T47D (cell line): Measurements from ENCODE around the gene ST6GAL1.
"Not testable (repeated sequence)": the region's sequence is repeated elsewhere in the genome, so short reads cannot be mapped to it uniquely, and the experiment has no call there.

Source experiments
- DNase-seq, 2 experiments: peaks; one replicate each; pipeline versions ENCODE4 v3.0.0 to v3.0.0-alpha.2; 2011 to 2012; ENCODE audit warnings: low read depth in 1 of 2, low spot score in 1 of 2
- JUND ChIP-seq: IDR thresholded peaks from 2 replicates; pipeline ENCODE4 v1.6.1; 2012; ENCODE audit warnings: low read depth
- in situ Hi-C: cut with HindIII; loops from 2 replicates; pipeline ENCODE4 v1.10.0; 2016; ENCODE audit warnings: low sequenced_read_pairs, low pct_unique_long_range_greater_than_20kb

The ST6GAL1 gene

DNA sequence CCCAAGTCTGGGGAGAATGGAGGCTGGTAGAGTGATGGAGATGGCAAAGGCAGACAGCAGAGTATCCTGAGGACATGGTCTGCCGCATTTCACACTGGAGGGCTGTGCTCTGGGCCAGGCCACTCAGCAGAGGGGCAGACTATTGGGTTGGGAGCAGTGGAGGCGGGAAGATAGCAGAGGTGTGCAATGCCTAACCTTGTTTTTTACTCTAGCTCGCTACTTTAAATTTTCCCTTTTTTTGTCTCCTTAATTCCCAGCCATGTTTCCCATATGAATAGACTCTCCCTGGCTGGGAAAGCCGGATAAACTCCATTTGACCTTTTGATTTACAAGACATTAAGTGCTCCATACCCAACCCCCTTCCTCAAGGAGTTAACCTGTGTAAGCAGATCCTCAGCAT, 33.5 kb upstream of the ST6GAL1 start:
- DNase-seq, result no peak
- TF ChIP-seq JUND, result no peak
- in situ Hi-C loops, result no loop called here

DNA sequence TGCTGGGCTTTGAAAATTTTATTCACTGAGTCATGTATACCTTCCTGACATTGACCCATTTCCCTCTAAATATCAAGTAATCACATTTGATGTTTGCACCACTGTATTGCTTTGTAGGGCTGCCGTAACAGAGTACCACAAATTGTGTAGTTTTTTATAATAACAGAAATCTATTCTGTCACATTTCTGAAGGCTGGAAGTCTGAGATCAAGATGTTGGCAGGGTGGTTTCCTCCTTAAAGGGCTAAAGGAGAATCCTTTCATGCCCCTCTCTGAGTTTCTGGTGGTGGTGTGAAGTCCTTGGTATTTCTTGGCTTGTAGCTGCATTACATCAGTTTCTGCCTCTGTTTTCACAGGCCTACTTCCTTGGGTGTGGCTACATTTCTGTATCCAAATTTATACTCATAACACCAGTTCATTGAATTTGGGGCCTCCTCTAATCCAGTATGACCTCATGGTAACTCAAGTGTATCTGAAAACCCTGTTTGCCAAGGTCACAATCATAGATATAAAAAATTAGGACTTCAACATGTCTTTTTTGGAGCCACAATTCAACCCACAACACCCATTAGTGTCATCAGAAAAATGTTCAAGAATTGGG, 29.1 kb upstream of the ST6GAL1 start:
- in situ Hi-C loops, result no loop called here
- TF ChIP-seq JUND, result no peak
- no peak for DNase-seq

DNA sequence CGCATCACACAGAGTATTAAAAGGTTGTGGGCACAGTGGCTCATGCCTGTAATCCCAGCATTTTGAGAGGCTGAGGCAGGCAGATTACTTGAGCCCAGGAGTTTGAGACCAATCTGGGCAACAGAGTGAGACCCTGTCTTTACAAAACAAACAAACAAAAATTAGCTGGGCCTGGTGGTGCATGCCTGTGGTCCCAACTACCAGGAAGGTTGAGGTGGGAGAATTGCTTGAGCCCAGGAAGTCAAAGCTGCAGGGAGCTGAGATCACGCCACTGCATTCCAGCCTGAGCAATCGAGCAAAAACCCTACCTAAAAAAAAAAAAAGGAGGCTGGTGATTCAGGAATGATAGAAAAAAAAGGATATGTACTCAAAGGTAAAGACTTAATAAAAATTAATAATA, 28.2 kb upstream of the ST6GAL1 start:
- no peak for TF ChIP-seq JUND
- DNase-seq, result no peak
- in situ Hi-C loops, result no loop called here

DNA sequence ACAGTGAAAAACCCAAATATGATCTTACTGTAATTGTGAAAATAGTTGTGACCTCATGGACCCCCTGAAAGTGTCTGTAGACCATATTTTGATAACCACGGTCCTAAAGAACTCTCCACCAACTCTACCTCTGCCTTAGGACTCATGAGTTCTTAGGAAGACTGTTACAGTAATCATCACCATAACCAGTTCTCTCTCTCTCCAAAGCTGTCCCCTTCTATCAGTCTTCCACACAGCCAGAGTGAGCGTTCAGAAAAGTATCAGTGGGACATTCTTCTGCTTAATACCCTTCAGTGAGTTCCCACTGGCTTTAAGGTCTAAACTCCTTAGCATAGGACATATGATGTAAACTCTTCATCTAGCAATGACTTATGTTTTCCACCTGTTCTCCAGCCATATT, 27.6 kb upstream of the ST6GAL1 start:
- in situ Hi-C loops, result no loop called here
- no peak for TF ChIP-seq JUND
- DNase-seq, result no peak

DNA sequence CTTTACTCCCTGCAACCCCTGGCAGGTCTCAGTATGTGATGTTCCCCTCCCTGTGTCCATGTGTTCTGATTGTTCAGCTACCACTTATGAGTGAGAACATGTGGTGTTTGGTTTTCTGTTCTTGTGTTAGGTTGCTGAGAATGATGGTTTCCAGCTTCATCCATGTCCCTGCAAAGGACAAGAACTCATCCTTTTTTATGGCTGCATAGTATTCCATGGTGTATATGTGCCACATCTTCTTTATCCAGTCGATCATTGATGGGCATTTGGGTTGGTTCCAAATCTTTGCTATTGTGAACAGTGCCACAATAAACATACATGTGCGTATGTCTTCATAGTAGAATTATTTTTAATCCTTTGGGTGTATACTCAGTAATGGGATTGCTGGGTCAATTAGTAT, 26.6 kb upstream of the ST6GAL1 start:
- in situ Hi-C loops, DNase-seq: not testable (repeated sequence)

DNA sequence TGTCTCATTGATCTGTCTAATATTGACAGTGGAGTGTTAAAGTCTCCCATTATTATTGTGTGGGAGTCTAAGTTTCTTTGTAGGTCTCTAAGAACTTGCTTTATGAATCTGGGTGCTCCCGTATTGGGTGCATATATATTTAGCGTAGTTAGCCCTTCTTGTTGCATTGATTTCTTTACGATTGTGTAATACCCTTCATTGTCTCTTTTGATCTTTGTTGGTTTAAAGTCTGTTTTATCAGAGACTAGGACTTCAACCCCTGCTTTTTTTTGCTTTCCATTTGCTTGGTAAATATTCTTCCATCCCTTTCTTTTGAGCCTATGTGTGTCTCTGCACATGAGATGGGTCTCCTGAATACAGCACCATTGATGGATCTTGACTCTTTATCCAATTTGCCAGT, 23.3 kb upstream of the ST6GAL1 start:
- in situ Hi-C loops, DNase-seq: not testable (repeated sequence)

DNA sequence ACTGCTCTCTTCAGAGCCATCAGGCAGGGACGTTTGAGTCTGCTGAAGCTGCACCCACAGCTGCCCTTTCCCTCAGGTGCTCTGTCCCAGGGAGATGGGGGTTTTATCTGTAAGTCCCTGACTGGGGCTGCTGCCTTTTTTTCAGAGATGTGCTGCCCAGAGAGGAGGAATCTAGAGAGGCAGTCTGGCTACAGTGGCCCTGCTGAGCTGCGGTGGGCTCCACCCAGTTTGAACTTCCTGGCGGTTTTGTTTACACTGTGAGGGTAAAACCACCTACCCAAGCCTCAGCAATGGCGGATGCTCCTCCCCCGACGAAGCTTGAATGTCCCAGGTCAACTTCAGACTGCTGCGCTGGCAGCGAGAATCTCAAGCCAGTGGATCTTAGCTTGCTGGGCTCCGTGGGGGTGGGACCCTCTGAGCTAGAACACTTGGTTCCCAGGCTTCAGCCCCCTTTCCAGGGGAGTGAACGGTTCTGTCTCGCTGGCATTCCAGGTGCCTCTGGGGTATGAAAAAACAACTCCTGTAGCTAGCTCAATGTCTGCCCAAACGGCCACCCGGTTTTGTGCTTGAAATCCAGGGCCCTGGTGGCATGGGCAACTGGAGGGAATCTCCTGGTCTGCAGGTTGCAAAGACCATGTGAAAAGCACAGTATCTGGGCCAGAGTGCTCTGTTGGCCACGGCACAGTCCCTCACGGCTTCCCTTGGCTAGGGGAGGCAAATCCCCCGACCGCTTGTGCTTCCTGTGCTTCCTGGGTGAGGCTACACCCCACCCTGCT, 21.1 kb upstream of the ST6GAL1 start:
- DNase-seq, result no peak
- in situ Hi-C loops, result no loop called here
- no peak for TF ChIP-seq JUND

DNA sequence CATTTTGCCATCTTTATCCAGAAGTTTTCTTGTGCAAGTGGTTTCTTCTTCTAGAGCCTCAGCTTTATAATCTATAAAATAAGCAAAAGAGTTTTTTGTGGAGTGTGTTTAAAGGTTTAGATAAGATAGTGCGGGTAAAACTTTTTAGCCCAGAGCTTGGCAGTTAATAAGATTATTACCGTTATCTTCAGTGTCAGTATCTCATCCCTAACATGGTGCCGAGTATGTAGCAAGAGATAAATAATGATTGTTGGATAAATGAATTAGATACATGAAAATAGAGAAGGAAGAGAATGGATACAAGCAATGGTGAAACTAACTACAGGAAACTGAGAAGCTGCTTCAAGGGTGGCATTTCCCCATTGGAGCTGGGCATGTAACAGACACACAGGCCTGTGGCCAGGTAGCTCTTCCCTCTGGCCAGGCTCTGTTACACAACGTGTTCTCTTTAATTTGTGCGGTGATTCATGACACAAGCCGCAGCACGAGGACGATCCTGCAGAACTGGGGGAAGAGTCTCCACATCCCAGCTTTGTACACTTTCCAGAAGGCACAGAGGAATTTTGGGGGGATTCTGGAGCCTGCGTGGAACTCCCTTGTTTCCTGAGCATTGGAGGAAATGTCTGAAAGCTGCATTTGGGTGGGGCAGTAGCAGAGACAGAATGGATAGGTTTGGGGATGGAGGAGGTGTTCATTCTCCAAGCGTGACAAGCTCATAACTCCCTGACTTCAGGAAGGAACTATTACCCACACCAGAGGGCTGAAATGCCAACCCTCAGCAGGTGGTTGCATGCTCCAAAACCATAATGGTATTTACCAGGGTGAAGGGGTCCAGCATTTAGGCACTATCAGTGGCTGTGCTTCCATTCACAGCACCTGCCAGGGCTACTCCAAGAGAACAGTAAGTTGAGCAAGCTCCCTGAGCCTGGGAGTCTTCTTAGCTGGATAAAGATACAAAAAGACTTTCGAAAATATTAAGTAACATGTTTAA, 14.2 kb upstream of the ST6GAL1 start:
- in situ Hi-C loops, result no loop called here
- no peak for TF ChIP-seq JUND
- peak in 1 of 2 experiments; percentile 56 for DNase-seq

DNA sequence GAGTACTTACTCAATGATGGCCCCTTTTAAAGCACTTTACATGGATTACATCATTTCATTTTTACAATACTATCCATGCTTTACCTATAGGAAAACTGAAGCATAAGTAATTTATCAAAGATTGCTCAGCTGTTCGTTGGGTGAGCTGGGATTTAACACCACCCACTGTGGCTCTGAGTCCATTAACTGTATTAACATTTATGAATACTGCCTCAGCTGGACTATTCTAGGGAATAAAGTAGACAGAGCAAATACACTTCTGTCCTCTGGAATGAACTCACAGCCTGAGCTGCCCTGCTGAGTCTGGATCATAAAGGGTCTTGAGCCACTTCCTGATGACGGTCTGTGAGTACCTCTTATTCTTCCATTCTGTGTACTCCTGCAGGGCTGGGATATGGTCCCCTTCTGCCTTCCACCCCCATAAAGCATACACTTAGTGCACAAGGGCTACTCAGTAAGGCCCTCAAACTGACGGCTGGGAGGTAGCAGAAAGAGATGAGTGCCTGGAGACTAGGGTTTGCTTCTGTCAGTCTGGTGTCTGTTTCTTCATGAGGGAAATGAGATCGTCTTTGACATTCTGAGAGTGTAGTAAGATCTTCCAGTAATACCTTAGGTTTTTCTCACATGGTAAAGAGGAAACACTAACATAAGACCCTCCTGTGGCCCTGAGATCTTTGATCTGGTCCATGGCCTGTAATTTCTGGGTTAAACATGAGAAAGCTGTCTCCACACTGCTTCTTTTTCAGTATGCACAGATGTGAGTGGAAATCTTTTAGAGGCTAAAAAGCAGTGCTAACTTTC, 12.6 kb upstream of the ST6GAL1 start:
- TF ChIP-seq JUND, result no peak
- in situ Hi-C loops, result no loop called here

DNA sequence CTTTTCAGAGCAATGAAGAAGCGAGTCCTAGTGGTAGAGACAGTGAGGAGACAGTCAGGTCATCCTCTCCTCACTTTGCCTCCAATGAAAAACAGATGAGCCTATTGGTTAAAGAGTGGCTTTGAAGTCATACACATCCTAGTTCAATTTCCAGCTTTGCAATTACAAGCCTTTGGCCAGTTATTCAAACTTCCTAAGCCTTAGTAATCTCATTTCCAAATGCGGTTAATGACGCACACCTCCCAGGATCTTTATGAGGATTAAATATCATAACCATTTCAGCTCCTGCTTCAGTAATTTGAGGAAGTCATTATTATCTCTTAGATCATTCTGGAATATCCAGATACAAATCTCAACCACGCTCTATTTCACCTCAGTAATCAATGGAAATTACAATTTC, 10.0 kb upstream of the ST6GAL1 start:
- in situ Hi-C loops, result no loop called here
- no peak for DNase-seq
- TF ChIP-seq JUND, result no peak

More for the DNA sequence above, 12.6 kb upstream of the ST6GAL1 start:
- no peak for DNase-seq

DNA sequence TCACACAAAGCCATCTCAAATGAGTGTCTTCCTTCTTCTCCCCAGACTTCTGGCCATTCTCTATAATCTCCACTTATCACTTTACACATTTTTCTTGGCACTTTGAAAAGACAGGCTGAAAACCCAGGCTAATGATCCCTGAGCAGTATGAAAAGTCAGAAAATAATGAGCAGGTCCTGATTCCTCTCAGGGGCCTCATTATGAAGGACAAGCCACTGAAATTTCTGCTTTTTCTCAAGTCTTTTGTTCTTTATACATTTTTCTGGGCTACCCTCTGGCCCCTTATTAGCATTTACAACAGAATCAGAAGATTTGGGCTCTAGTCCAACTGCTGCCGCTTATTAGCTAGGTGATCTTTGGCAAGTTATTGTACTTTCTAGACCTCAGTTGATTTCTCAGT, 9.5 kb upstream of the ST6GAL1 start:
- in situ Hi-C loops, result no loop called here
- DNase-seq, result no peak
- TF ChIP-seq JUND, result no peak

DNA sequence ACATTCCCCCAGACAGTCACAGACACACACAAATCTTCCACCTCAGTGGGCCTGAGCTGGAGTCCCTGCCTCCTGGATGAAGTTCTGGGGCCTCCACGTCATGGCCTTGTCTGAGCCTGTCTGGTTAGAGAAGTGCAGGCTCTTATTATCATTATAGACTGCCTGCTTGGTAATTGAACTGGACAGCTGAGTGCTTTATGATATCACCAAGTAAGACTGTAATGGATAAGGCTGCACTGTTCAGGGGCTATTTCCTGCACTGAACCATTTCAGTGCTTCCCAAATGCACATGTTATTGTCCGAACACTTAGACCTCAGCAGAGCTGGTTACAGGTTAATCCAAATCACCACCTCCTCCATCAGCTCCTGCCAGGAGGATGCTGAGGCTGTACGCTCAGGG, 8.7 kb upstream of the ST6GAL1 start:
- TF ChIP-seq JUND, result no peak
- DNase-seq, result no peak
- in situ Hi-C loops, result no loop called here
